Stimulated activated naive B cell treated with anti-CD40 and anti-IgM and Interleukin-4, amounts not matched to agents 10 μg/mL and 1 μg/mL and 100 μg/mL, for 72 hours (primary cell): ENCODE data around the gene FAM53A.

Experiments
- ATAC-seq, 2 donors: fragments of 150-1000 bp; cut with Tn5 transposase; replicated peaks; 2 replicates each; pipeline ENCODE4 v1.10.0; 2021; ENCODE audit warnings: moderate library complexity in 1 of 2
- DNase-seq: peaks from one replicate; pipeline ENCODE4 v3.0.0; 2021
- H3K27ac Mint-ChIP-seq: one replicate; pipeline ENCODE4 v1.8.0; 2022; ENCODE audit warnings: mild to moderate bottlenecking, mixed read lengths
- H3K27me3 Mint-ChIP-seq, 2 donors: one replicate each; pipeline ENCODE4 v1.8.0; 2022; ENCODE audit warnings: mixed read lengths in 2 of 2
- H3K36me3 Mint-ChIP-seq, 2 donors: one replicate each; pipeline ENCODE4 v1.8.0; 2022; ENCODE audit warnings: mixed read lengths in 2 of 2, mild to moderate bottlenecking in 1 of 2
- H3K4me1 Mint-ChIP-seq, 2 donors: one replicate each; pipeline ENCODE4 v1.8.0; 2022; ENCODE audit warnings: mixed read lengths in 2 of 2, mild to moderate bottlenecking in 1 of 2
- H3K4me3 Mint-ChIP-seq, 2 donors: one replicate each; pipeline ENCODE4 v1.8.0; 2022; ENCODE audit warnings: mild to moderate bottlenecking in 2 of 2, mixed read lengths in 2 of 2, moderate library complexity in 1 of 2
- H3K9me3 Mint-ChIP-seq, 2 donors: one replicate each; pipeline ENCODE4 v1.8.0; 2022; ENCODE audit warnings: mixed read lengths in 2 of 2, mild to moderate bottlenecking in 1 of 2

The FAM53A gene

GRCh38 chr4:1624519-1624910 lies 59.6 kb downstream of the FAM53A start:
- DNase-seq (no peak), ATAC-seq (no peak)
- Mint-ChIP-seq H3K27me3 (no peaks in the 10 kb centered on the region), H3K27ac (no peak overlapping the region), H3K36me3 (no peaks in the 10 kb centered on the region), H3K4me1 (no peaks in the 10 kb centered on the region), H3K9me3 (peaks cover 0 to 6% of the 10 kb centered on the region in 2 donors), H3K4me3 (no peak overlapping the region)

- H3K36me3 Mint-ChIP-seq, result no peaks in the 10 kb centered on the region
- H3K4me1 Mint-ChIP-seq, result no peaks in the 10 kb centered on the region
- H3K9me3 Mint-ChIP-seq, result peaks cover 0 to 6% of the 10 kb centered on the region in 2 donors
- no peak for DNase-seq
- no peak overlapping the region for H3K27ac Mint-ChIP-seq
- no peaks in the 10 kb centered on the region for H3K27me3 Mint-ChIP-seq
- ATAC-seq, result no peak
- H3K4me3 Mint-ChIP-seq, result no peak overlapping the region
These were observed 60.1 kb downstream of the FAM53A start for GRCh38 chr4:1623821-1624518.

- ATAC-seq, result no peak
These were observed 60.7 kb downstream of the FAM53A start for GRCh38 chr4:1623400-1623799.

GRCh38 chr4:1622956-1623355 lies 61.2 kb downstream of the FAM53A start:
- H3K9me3 Mint-ChIP-seq, result peaks cover 2 to 7% of the 10 kb centered on the region in 2 donors
- no peaks in the 10 kb centered on the region for H3K27me3 Mint-ChIP-seq
- no peak for DNase-seq
- H3K4me1 Mint-ChIP-seq, result no peaks in the 10 kb centered on the region
- peaks cover under 1 to 1% of the 10 kb centered on the region in 2 donors for H3K36me3 Mint-ChIP-seq
- H3K27ac Mint-ChIP-seq, result no peak overlapping the region
- ATAC-seq, result no peak
- no peak overlapping the region for H3K4me3 Mint-ChIP-seq

More at GRCh38 chr4:1623400-1623799, 60.7 kb downstream of the FAM53A start:
- no peak overlapping the region for H3K4me3 Mint-ChIP-seq
- no peaks in the 10 kb centered on the region for H3K36me3 Mint-ChIP-seq
- no peak for DNase-seq
- H3K27ac Mint-ChIP-seq, result no peak overlapping the region
- no peaks in the 10 kb centered on the region for H3K27me3 Mint-ChIP-seq
- H3K4me1 Mint-ChIP-seq, result no peaks in the 10 kb centered on the region
- peaks cover 0 to 6% of the 10 kb centered on the region in 2 donors for H3K9me3 Mint-ChIP-seq

GRCh38 chr4:1622238-1622637 lies 61.9 kb downstream of the FAM53A start:
- H3K4me3 Mint-ChIP-seq, result no peak overlapping the region
- peaks cover 9 to 13% of the 10 kb centered on the region in 2 donors for H3K9me3 Mint-ChIP-seq
- no peaks in the 10 kb centered on the region for H3K27me3 Mint-ChIP-seq
- H3K4me1 Mint-ChIP-seq, result no peaks in the 10 kb centered on the region
- no peak for DNase-seq
- H3K27ac Mint-ChIP-seq, result no peak overlapping the region
- peaks cover 5 to 7% of the 10 kb centered on the region in 2 donors for H3K36me3 Mint-ChIP-seq
- ATAC-seq, result no peak

- H3K27ac Mint-ChIP-seq, result no peak overlapping the region
- H3K9me3 Mint-ChIP-seq, result peaks cover 10 to 13% of the 10 kb centered on the region in 2 donors
- H3K4me3 Mint-ChIP-seq, result no peak overlapping the region
- H3K36me3 Mint-ChIP-seq, result peaks cover 5 to 8% of the 10 kb centered on the region in 2 donors
- no peaks in the 10 kb centered on the region for H3K27me3 Mint-ChIP-seq
- DNase-seq (no peak), ATAC-seq (no peak)
- H3K4me1 Mint-ChIP-seq, result no peaks in the 10 kb centered on the region
These were observed 62.6 kb downstream of the FAM53A start for GRCh38 chr4:1621526-1621925.

GRCh38 chr4:1619151-1619672 lies 64.9 kb downstream of the FAM53A start:
- Mint-ChIP-seq H3K9me3 (peaks cover 18 to 20% of the 10 kb centered on the region in 2 donors), H3K27me3 (no peaks in the 10 kb centered on the region), H3K27ac (no peak overlapping the region), H3K4me3 (no peak overlapping the region), H3K36me3 (peaks cover 8 to 9% of the 10 kb centered on the region in 2 donors), H3K4me1 (peaks cover 6 to 7% of the 10 kb centered on the region in 2 donors)
- no peak for ATAC-seq
- DNase-seq, result no peak

GRCh38 chr4:1618438-1618837 lies 65.7 kb downstream of the FAM53A start:
- peaks cover 8 to 9% of the 10 kb centered on the region in 2 donors for H3K36me3 Mint-ChIP-seq
- ATAC-seq, result no peak

GRCh38 chr4:1616557-1616930 lies 67.6 kb downstream of the FAM53A start:
- Mint-ChIP-seq H3K36me3 (peaks cover 8 to 9% of the 10 kb centered on the region in 2 donors), H3K4me3 (no peak overlapping the region), H3K4me1 (peaks cover 6 to 8% of the 10 kb centered on the region in 2 donors), H3K9me3 (peaks cover 18 to 20% of the 10 kb centered on the region in 2 donors), H3K27me3 (no peaks in the 10 kb centered on the region), H3K27ac (no peak overlapping the region)
- ATAC-seq, result no peak
- DNase-seq, result no peak

More at GRCh38 chr4:1618438-1618837, 65.7 kb downstream of the FAM53A start:
- no peaks in the 10 kb centered on the region for H3K27me3 Mint-ChIP-seq
- DNase-seq, result no peak
- H3K4me1 Mint-ChIP-seq, result peaks cover 6 to 8% of the 10 kb centered on the region in 2 donors
- peaks cover 18 to 20% of the 10 kb centered on the region in 2 donors for H3K9me3 Mint-ChIP-seq
- no peak overlapping the region for H3K4me3 Mint-ChIP-seq
- no peak overlapping the region for H3K27ac Mint-ChIP-seq

- no peak for DNase-seq
- H3K27me3 Mint-ChIP-seq, result no peaks in the 10 kb centered on the region
- no peak overlapping the region for H3K27ac Mint-ChIP-seq
- H3K36me3 Mint-ChIP-seq, result peaks cover 8 to 9% of the 10 kb centered on the region in 2 donors
- peaks cover 18 to 19% of the 10 kb centered on the region in 2 donors for H3K9me3 Mint-ChIP-seq
- no peak overlapping the region for H3K4me3 Mint-ChIP-seq
- no peak for ATAC-seq
- H3K4me1 Mint-ChIP-seq, result peaks cover 6 to 8% of the 10 kb centered on the region in 2 donors
These were observed 68.1 kb downstream of the FAM53A start for GRCh38 chr4:1615786-1616556.

GRCh38 chr4:1614854-1615595 lies 69.1 kb downstream of the FAM53A start:
- Mint-ChIP-seq H3K4me3 (no peak overlapping the region), H3K9me3 (peaks cover 14 to 18% of the 10 kb centered on the region in 2 donors), H3K27me3 (no peaks in the 10 kb centered on the region), H3K4me1 (peaks cover 6 to 8% of the 10 kb centered on the region in 2 donors), H3K27ac (peak overlapping the region; percentile 70), H3K36me3 (peaks cover 8 to 9% of the 10 kb centered on the region in 2 donors)
- DNase-seq (no peak), ATAC-seq (no peak)

GRCh38 chr4:1614502-1614853 lies 69.6 kb downstream of the FAM53A start:
- ATAC-seq, result no peak
- no peak overlapping the region for H3K4me3 Mint-ChIP-seq
- no peak for DNase-seq
- H3K36me3 Mint-ChIP-seq, result peaks cover 8 to 9% of the 10 kb centered on the region in 2 donors
- H3K27ac Mint-ChIP-seq, result peak overlapping the region; percentile 70
- H3K9me3 Mint-ChIP-seq, result peaks cover 14 to 18% of the 10 kb centered on the region in 2 donors
- peaks cover 6 to 8% of the 10 kb centered on the region in 2 donors for H3K4me1 Mint-ChIP-seq
- H3K27me3 Mint-ChIP-seq, result no peaks in the 10 kb centered on the region

GRCh38 chr4:1614049-1614448 lies 70.1 kb downstream of the FAM53A start:
- H3K27me3 Mint-ChIP-seq, result no peaks in the 10 kb centered on the region
- peaks cover 14 to 18% of the 10 kb centered on the region in 2 donors for H3K9me3 Mint-ChIP-seq
- no peak overlapping the region for H3K27ac Mint-ChIP-seq
- DNase-seq (no peak), ATAC-seq (no peak)
- peaks cover 6 to 8% of the 10 kb centered on the region in 2 donors for H3K4me1 Mint-ChIP-seq
- H3K36me3 Mint-ChIP-seq, result peaks cover 8 to 9% of the 10 kb centered on the region in 2 donors
- no peak overlapping the region for H3K4me3 Mint-ChIP-seq

GRCh38 chr4:1613099-1613495 lies 71.0 kb downstream of the FAM53A start:
- no peak for ATAC-seq
- peaks cover 6 to 8% of the 10 kb centered on the region in 2 donors for H3K4me1 Mint-ChIP-seq
- H3K4me3 Mint-ChIP-seq, result no peak overlapping the region
- H3K27ac Mint-ChIP-seq, result no peak overlapping the region
- H3K27me3 Mint-ChIP-seq, result no peaks in the 10 kb centered on the region
- DNase-seq, result no peak
- H3K36me3 Mint-ChIP-seq, result peaks cover 8 to 9% of the 10 kb centered on the region in 2 donors
- peaks cover 14 to 18% of the 10 kb centered on the region in 2 donors for H3K9me3 Mint-ChIP-seq
